Measurements from ENCODE around the gene SSUH2.
"Not testable (repeated sequence)": the region's sequence is repeated elsewhere in the genome, so short reads cannot be mapped to it uniquely, and the experiment has no call there.

Gene SSUH2

GRCh38 chr3:8608041-8608790, 36.4 kb downstream of the SSUH2 start:
- DNase-seq: no peak

DNA sequence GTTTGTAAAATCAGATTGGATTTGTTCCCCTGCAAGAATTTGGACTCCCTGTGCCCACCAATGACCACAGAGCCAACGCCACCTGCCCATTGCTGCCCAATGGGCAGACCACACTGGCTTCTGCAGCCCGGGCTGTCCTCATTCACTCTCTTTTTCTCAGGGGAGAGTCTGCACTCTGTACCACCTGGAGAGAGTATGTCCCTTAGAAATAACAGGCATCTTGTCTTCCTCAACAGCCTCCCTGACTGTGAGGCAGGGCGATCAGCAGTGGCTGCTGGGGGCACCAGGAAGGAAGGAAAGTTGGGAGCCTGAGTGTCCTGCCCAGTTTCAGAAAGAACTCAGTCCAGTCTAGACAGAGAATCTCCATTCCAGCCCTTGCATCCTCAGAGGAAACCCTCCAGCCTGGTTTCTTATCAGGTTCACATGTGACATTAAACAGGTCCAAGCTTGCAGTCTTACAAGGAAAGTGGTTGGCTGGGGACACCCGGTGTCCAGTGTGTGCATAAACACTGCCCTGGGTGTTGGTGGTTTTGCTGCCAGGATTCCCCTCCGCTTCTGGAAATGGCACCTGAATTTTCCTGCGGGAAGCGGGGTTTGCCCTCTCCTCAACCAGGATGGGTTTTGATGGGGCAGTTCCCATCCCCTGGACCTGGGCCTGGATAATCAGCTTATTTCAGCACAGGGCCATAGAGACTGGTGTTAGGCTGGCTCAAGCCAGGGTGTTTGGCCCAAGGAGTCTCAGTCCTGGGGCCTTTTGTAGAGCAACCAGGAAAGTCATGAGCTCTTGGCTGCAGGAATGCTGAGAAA, 37.2 kb downstream of the SSUH2 start:
- DNase-seq: no peak

- no peak for DNase-seq
Measured at GRCh38 chr3:8606701-8607231, 37.8 kb downstream of the SSUH2 start.

DNA sequence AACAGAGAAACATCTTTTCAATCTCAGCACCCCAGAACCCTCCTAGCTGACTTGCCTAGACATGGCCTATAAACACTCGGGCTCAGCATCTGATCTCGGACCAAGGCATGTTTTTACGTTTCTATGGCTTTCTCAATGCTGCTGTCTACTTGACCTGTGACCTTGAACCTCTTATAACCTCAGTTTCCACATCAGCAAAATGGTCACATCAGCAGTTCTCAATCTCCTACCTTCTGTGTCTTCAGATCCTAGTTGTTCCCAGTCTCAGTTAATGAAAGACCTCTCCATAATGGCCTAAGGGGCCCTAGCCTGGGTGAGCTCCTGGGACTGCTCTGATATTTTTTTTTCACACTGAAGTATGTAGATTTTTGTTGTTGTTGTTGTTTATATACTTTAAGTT, 39.6 kb downstream of the SSUH2 start:
- DNase-seq: no peak

DNA sequence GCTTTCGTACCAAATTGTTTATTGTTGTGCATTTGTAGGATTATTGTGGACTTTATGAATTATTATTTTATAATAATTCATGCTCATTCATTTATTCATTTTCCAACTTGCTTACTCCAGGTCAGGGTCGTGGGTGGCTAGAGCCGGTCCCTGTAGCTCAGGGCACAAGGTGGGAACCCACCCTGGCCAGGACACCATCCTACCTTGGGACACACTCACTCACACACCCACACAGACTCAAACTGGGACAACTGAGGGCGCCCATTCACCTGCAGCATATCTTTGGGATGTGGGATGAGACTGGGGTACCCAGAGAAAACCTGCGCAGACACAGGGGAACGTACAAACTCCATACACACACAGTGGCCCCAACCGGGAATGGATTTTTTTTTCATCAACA, 40.6 kb downstream of the SSUH2 start:
- no peak for DNase-seq

GRCh38 chr3:8603115-8603710, 41.4 kb downstream of the SSUH2 start:
- no peak for DNase-seq

- no peak for DNase-seq
Measured at GRCh38 chr3:8600457-8600856, 44.1 kb downstream of the SSUH2 start.

DNA sequence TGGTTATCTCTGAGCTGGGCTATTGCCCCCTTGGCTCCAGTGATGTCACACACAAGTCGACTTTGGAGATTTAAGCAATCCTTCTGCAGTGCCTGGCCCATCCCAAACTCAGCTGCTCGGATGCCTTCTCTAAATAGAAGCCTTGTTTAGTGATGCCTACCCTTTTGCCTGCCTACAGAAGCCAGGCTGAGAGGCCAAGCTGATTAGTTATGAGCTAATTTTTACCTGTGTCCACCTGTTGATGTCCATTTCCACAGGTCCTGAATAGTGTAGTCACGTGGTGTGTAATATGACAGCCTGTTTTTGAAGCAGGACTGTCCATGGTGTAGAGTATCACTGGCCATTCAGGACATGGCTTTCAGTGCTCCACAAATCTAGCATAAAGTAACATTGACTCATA, 45.5 kb downstream of the SSUH2 start:
- no peak for DNase-seq

DNA sequence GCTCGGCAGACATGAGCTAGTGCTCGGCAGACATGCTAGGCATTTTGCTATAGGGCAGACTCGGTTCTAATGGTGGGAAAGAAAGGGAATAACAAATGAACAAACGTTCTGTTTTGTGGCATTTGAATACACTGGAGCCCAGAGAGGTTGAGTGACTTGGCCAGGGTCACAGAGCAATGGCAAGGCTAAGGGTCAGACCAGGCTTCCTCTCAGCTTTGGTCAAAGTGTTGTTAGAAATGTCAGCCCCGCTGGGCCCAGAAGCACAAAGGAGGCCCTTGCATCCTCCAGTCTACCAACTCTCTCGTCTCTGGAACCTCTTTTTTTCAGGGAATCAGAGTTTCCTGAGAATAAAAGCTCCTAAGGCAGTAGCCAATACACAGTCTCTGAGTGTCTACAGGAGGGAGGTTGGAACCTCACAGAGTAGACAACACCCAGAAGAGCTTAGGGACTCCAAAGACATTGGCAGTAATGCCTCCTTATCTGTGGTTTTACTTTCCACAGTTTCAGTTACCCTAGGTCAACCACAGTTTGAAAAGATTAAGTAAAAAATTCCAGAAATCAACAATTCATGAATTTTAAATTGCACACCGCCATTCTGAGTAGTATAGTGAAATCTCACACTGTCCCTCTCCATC, 47.3 kb downstream of the SSUH2 start:
- no peak for DNase-seq

GRCh38 chr3:8596321-8597218, 48.0 kb downstream of the SSUH2 start:
- DNase-seq: no peak

- no peak for DNase-seq
Measured at GRCh38 chr3:8595695-8596115, 48.9 kb downstream of the SSUH2 start.

- DNase-seq: no peak
Measured at GRCh38 chr3:8595252-8595651, 49.3 kb downstream of the SSUH2 start.

DNA sequence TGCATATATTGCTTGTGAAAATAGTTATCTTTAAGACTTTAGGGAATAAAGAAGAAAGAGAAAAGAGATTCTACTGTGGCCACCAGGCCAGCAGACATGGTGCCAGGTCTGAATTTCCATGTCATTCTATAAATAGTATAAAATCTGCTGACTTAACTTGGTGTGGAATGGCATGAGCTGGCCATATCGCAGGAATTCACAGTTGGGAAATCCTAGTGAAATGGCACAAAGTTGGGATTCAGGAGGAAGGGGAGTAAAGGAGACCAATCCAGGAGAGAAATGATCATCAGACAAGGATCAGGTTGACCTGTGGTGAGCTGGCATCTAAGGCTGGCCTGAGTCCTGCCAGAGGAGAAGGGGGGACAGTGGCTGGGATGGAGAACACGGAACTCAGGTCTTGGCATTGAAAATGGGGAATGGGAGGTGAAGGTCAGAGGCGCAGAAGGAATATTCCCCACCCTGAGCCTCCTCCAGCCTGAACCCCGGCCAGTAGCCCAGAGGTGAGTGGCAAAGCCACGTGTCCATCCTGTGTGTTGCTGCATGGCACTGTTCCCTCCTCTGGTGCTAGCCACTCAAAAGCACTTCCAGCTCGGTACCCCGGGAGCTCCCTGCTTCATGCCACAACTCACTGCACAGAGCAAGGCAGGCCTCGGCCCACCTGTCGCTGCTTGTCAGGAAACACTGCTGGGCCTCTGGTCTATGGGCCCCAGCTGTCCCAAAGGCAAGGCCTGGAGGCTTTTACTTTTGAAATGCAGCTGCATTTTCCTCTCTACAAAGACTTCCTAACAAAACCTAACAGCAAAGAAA, 51.4 kb downstream of the SSUH2 start:
- DNase-seq: no peak

DNA sequence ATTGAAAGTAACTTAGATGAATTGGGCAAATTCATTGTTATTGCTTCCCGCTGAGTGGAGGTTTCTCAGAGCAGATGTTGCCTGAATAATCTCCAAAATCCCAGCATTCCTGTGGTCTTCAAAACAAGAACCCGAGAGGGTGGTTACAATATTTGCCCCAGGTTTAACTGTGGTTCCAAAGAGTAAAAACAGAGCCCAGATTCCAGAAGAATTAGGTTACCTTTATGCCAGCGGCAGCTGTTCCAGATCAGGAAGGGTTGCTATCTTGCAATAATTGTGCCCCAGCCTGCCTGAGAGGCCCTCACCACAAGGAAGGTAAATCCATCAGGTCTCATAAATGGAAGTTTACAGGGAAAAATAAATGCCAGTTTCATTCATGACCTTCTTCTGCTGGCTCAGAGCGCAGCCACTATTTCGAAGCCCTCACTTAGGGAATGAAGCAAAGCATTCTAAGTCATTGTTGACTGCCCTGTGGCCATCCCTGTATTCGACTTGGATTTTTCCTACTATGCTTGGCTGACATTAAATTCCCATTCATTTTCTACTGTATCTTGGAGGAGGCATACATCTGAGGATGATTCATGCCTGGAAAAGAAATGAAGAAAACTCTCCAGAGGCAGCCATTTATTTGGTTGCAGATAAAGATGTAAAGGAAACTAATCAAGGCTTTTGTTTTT, 54.6 kb downstream of the SSUH2 start:
- no peak for DNase-seq

- no peak for DNase-seq
Measured at GRCh38 chr3:8584661-8585060, 59.9 kb downstream of the SSUH2 start.

DNA sequence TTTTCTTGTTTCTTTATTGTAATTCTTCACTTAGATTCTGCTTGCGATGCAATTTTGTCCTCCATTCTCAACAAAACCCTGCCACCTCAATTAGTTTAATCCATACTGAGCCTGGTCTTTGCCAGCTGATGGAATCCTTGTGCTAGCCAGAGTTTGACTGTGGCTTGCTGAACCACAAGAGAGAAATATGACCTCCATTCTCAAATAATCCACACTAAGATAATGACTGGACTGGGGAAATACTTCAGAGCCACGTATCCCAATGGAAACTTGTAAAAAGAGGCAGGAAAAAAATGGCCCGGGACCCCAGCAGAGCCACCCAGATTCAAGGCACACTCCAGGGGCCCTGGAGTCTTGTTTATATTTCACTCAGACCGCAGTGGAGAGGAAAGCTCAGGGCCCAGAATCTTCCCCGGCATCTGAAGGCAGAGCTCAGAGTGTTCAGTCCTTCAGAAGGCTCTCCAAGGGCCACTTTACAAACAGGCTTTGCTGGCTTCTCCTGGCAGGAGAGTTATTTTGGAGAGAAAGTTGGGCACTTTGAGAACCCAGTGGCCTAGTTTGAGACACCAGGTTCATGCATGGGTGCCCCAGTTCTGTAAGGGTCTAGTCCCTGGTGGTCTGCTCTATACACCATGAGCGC, 62.7 kb downstream of the SSUH2 start:
- no peak for DNase-seq

DNA sequence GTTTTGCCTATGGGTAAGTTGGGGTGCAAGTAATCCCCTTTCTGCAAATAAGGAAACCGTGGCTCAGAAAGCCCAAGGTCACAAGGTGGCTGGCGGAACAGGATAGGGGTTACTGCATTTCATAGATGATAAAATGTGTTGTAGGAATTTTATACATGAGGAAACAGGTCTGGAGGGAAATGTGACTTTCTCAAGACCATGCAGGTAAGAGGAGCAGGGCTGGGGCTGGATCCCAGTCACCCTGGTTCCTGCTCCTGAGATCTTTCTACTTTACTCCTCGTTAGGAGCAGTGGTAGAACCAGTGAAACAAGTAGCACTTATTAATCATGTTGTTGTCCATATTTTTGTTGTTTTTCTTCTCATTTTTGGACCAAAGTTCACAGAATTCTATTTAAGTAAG, 63.2 kb downstream of the SSUH2 start:
- DNase-seq: no peak

DNA sequence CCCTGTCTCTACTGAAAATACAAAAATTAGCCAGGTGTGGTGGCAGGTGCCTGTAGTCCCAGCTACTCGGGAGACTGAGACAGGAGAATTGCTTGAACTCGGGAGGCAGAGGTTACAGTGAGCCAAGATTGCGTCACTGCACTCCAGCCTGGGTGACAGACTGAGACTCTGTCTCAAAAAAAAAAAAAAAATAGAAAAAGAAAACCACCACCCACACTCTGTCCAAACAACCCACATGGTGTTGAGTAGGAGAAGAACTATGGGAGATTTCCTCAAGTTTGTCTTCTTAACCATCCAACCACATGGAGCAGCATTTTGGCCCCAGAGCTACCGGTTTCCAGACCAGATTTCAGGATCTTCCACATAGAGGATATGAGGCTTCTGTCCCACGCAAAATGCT, 64.2 kb downstream of the SSUH2 start:
- DNase-seq: not testable (repeated sequence)

DNA sequence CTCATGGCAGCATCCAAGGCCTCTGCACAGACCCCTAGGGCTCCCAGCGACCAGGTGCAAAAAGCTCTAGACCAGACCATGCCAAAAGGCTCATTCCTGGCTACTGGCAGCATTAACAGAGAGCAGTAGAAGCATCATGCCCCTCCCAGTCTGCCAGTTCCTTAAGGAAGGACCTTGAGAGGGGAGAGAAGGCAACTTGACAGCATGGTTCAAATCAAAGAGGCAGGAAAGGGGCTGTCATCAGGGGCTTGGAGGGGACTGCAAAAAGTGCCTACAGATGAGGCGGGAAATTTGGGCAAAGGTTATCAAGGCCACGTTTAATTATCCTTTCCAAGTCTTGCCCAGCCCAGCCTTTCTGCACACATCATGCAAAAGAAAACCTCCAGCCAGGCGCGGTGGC, 64.7 kb downstream of the SSUH2 start:
- DNase-seq: no peak

DNA sequence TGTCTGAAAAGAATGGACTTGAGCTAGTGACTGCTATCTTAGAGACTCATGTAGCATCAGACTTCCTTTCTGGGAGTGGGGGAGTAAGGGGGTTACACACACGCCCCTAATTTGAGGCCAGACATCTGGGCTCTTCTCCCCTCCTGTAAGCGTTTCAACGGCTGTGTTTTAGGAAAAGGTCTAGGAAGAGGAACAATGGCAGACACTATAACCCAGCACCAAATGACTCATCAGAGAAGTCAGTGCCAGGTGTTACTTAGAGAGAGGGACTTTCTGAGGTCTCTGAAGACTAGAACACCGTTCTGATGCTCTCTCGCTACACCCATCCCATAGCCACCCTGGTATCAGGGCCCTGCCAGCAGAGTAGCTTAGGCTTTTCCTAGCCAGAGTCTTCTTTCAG, 65.5 kb downstream of the SSUH2 start:
- no peak for DNase-seq

All from NK-92 treated with Interleukin-12 subunit alpha and Interleukin-12 subunit beta, amount 100 ng/mL, for 24 hours (cell line).